Thyroid gland (tissue), 4 donors: ENCODE data around the gene CDYL.

ENCODE experiments used
- CTCF ChIP-seq, 6 experiments: fragments of 200-600 bp in 3 of 6; fragments of 450-650 bp in 3 of 6; sonication (generic) in 3 of 6; IDR thresholded peaks; one replicate each; pipeline ENCODE4 v1.5.1; 2016 to 2019; ENCODE audit warnings: antibody characterized with exemption in 6 of 6, mild to moderate bottlenecking in 2 of 6, inconsistent platforms in 1 of 6, moderate library complexity in 1 of 6
- POLR2A ChIP-seq, 2 donors: fragments of 450-650 bp; IDR thresholded peaks; one replicate each; pipeline ENCODE4 v1.6.1; 2017; ENCODE audit warnings: antibody characterized with exemption in 2 of 2, mild to moderate bottlenecking in 2 of 2, moderate library complexity in 1 of 2

GRCh38 chr6:4964675-4965561, 188.7 kb downstream of the CDYL start:
- TF ChIP-seq CTCF (IDR thresholded peaks at IDR 0.05) (no peak), POLR2A (IDR thresholded peaks at IDR 0.05) (no peak)
